ENCODE results near the gene TCP11. TPM values are rescaled to one million over a fixed set of nuclear protein-coding genes. Genes with fewer than 3 reads are reported as not detected.

The TCP11 gene
- total and polyA plus RNA-seq, 4 donors = 0.05 to 0.19 TPM; not detected in 2

- whole genome bisulfite sequencing = 79% methylated on average over 19 of the region's 19 CpGs
- H3K4me3 ChIP-seq (ENCODE audit: low read depth in 1 of 3, low read length in 3 of 3) = no peak overlapping the region
- H3K9ac ChIP-seq (ENCODE audit: low read depth in 1 of 2, low read length in 2 of 2) = no peak overlapping the region
- no peak for DNase-seq (ENCODE audit: low spot score)
- TF ChIP-seq JUND (IDR thresholded peaks at IDR 0.05) (no peak), GABPA (IDR thresholded peaks at IDR 0.05 in 1 of 2, conservative IDR thresholded peaks at IDR 0.05 in 1 of 2) (no peak), RAD21 (IDR thresholded peaks at IDR 0.05) (no peak), FOXA2 (IDR thresholded peaks at IDR 0.05) (no peak), FOXA1 (IDR thresholded peaks at IDR 0.05) (no peak), HNF4A (conservative IDR thresholded peaks at IDR 0.05) (no peak), TAF1 (conservative IDR thresholded peaks at IDR 0.05) (no peak), YY1 (IDR thresholded peaks at IDR 0.05) (no peak), ATF3 (IDR thresholded peaks at IDR 0.05) (no peak), NR2F2 (IDR thresholded peaks at IDR 0.05) (no peak), SP1 (IDR thresholded peaks at IDR 0.05) (no peak), MAX (IDR thresholded peaks at IDR 0.05) (no peak), HNF4G (IDR thresholded peaks at IDR 0.05) (no peak), EGR1 (IDR thresholded peaks at IDR 0.05; ENCODE audit: low read depth in 2 of 2) (no peak), CTCF (IDR thresholded peaks at IDR 0.05; ENCODE audit: low read depth, low read length, missing input control) (no peak)
- TF ChIP-seq, protein P1, sequence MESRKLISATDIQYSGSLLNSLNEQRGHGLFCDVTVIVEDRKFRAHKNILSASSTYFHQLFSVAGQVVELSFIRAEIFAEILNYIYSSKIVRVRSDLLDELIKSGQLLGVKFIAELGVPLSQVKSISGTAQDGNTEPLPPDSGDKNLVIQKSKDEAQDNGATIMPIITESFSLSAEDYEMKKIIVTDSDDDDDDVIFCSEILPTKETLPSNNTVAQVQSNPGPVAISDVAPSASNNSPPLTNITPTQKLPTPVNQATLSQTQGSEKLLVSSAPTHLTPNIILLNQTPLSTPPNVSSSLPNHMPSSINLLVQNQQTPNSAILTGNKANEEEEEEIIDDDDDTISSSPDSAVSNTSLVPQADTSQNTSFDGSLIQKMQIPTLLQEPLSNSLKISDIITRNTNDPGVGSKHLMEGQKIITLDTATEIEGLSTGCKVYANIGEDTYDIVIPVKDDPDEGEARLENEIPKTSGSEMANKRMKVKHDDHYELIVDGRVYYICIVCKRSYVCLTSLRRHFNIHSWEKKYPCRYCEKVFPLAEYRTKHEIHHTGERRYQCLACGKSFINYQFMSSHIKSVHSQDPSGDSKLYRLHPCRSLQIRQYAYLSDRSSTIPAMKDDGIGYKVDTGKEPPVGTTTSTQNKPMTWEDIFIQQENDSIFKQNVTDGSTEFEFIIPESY (IDR thresholded peaks at IDR 0.05) = no peak
- TF ChIP-seq, protein P2, sequence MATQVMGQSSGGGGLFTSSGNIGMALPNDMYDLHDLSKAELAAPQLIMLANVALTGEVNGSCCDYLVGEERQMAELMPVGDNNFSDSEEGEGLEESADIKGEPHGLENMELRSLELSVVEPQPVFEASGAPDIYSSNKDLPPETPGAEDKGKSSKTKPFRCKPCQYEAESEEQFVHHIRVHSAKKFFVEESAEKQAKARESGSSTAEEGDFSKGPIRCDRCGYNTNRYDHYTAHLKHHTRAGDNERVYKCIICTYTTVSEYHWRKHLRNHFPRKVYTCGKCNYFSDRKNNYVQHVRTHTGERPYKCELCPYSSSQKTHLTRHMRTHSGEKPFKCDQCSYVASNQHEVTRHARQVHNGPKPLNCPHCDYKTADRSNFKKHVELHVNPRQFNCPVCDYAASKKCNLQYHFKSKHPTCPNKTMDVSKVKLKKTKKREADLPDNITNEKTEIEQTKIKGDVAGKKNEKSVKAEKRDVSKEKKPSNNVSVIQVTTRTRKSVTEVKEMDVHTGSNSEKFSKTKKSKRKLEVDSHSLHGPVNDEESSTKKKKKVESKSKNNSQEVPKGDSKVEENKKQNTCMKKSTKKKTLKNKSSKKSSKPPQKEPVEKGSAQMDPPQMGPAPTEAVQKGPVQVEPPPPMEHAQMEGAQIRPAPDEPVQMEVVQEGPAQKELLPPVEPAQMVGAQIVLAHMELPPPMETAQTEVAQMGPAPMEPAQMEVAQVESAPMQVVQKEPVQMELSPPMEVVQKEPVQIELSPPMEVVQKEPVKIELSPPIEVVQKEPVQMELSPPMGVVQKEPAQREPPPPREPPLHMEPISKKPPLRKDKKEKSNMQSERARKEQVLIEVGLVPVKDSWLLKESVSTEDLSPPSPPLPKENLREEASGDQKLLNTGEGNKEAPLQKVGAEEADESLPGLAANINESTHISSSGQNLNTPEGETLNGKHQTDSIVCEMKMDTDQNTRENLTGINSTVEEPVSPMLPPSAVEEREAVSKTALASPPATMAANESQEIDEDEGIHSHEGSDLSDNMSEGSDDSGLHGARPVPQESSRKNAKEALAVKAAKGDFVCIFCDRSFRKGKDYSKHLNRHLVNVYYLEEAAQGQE (IDR thresholded peaks at IDR 0.05) = no peak
- no peaks in the 10 kb centered on the region for H3K9me3 ChIP-seq (ENCODE audit: control insufficient read depth in 4 of 4, low read length in 3 of 4)
- H3K36me3 ChIP-seq (ENCODE audit: control insufficient read depth in 4 of 4, insufficient read depth in 3 of 4, low read depth in 1 of 4, low read length in 3 of 4) = peaks cover 12 to 51% (median 31%) of the 10 kb centered on the region in 4 donors
- no peak overlapping the region for H3K27ac ChIP-seq (ENCODE audit: low read depth in 1 of 2, low read length in 2 of 2)
- H3K27me3 ChIP-seq (ENCODE audit: control insufficient read depth in 4 of 4, insufficient read depth in 4 of 4, low read length in 3 of 4) = no peaks in the 10 kb centered on the region
- H3K4me1 ChIP-seq (ENCODE audit: control insufficient read depth in 4 of 4, insufficient read depth in 4 of 4, low read length in 3 of 4) = peaks cover 0 to 4% (median 0%) of the 10 kb centered on the region in 4 donors
Observed at GRCh38 chr6:35082046-35082732, 59.0 kb downstream of the TCP11 start.
